H9 (cell line): ENCODE results near the gene FBN1. TPM values are rescaled to one million over a fixed set of nuclear protein-coding genes. Genes with fewer than 3 reads are reported as not detected.

Experiments used
- DNase-seq: peaks from one replicate; pipeline ENCODE4 v3.0.0-alpha.2; 2017
- H2AFZ ChIP-seq: one replicate; pipeline ENCODE4 v1.6.1; 2013; ENCODE audit warnings: mild to moderate bottlenecking, low read length, control low read depth, moderate library complexity
- H2AK5ac ChIP-seq: 2 replicates; pipeline ENCODE4 v1.6.1; 2013; ENCODE audit warnings: low read length, control low read depth, mixed read lengths; ENCODE audit not compliant: insufficient read length
- H2BK120ac ChIP-seq: one replicate; pipeline ENCODE4 v1.6.1; 2013; ENCODE audit warnings: low read depth, mild to moderate bottlenecking, low read length, control low read depth, inconsistent platforms; ENCODE audit not compliant: poor library complexity, severe bottlenecking
- H2BK12ac ChIP-seq: 2 replicates; pipeline ENCODE4 v1.6.1; 2013; ENCODE audit warnings: low read length, control low read depth, mixed read lengths, low read depth; ENCODE audit not compliant: insufficient read length
- H2BK15ac ChIP-seq: 2 replicates; pipeline ENCODE4 v1.6.1; 2013; ENCODE audit warnings: low read depth, low read length, control low read depth
- H2BK20ac ChIP-seq: one replicate; pipeline ENCODE4 v1.6.1; 2013; ENCODE audit warnings: low read depth, mild to moderate bottlenecking, low read length, control low read depth, inconsistent platforms; ENCODE audit not compliant: poor library complexity, severe bottlenecking
- H2BK5ac ChIP-seq: 2 replicates; pipeline ENCODE4 v1.6.1; 2013; ENCODE audit warnings: low read length, control low read depth, mixed read lengths; ENCODE audit not compliant: insufficient read length
- H3K14ac ChIP-seq: 2 replicates; pipeline ENCODE4 v1.6.1; 2013; ENCODE audit warnings: low read length, control low read depth; ENCODE audit not compliant: insufficient read depth
- H3K18ac ChIP-seq: 2 replicates; pipeline ENCODE4 v1.6.1; 2013; ENCODE audit warnings: low read depth, mild to moderate bottlenecking, mixed read lengths, low read length, control low read depth; ENCODE audit not compliant: insufficient read length
- H3K23ac ChIP-seq: 2 replicates; pipeline ENCODE4 v1.6.1; 2013; ENCODE audit warnings: low read length, control low read depth, mixed read lengths, low read depth; ENCODE audit not compliant: insufficient read length
- H3K23me2 ChIP-seq: 2 replicates; pipeline ENCODE4 v1.6.1; 2013; ENCODE audit warnings: low read depth, mild to moderate bottlenecking, mixed read lengths, low read length, control low read depth; ENCODE audit not compliant: insufficient read length, poor library complexity, severe bottlenecking
- H3K27ac ChIP-seq: 2 replicates; pipeline ENCODE4 v1.5.1; 2013; ENCODE audit warnings: low read length, control low read depth, mixed read lengths, low read depth; ENCODE audit not compliant: insufficient read length
- H3K27me3 ChIP-seq: 2 replicates; pipeline ENCODE4 v1.6.1; 2013; ENCODE audit warnings: low read length, control low read depth, inconsistent platforms; ENCODE audit not compliant: insufficient read depth
- H3K4ac ChIP-seq: 2 replicates; pipeline ENCODE4 v1.6.1; 2013; ENCODE audit warnings: low read depth, mild to moderate bottlenecking, control low read depth, inconsistent platforms, low read length, moderate library complexity
- H3K4me1 ChIP-seq: 2 replicates; pipeline ENCODE4 v1.6.1; 2013; ENCODE audit warnings: low read length, control low read depth, inconsistent platforms; ENCODE audit not compliant: insufficient read depth
- H3K4me2 ChIP-seq: 2 replicates; pipeline ENCODE4 v1.6.1; 2013; ENCODE audit warnings: low read length, control low read depth, mixed read lengths; ENCODE audit not compliant: insufficient read length, insufficient read depth
- H3K56ac ChIP-seq: 2 replicates; pipeline ENCODE4 v1.6.1; 2013; ENCODE audit warnings: low read depth, mild to moderate bottlenecking, mixed read lengths, low read length, control low read depth; ENCODE audit not compliant: insufficient read length
- H3K79me1 ChIP-seq: 2 replicates; pipeline ENCODE4 v1.6.1; 2013; ENCODE audit warnings: low read depth, mild to moderate bottlenecking, moderate library complexity, low read length, control low read depth, inconsistent platforms; ENCODE audit not compliant: insufficient read depth, poor library complexity, severe bottlenecking
- H3K79me2 ChIP-seq: 2 replicates; pipeline ENCODE4 v1.6.1; 2013; ENCODE audit warnings: low read length, control low read depth, inconsistent platforms; ENCODE audit not compliant: insufficient read depth
- H3K9ac ChIP-seq: 2 replicates; pipeline ENCODE4 v1.6.1; 2013; ENCODE audit warnings: low read length, control low read depth, mixed read lengths; ENCODE audit not compliant: insufficient read length; ENCODE audit errors: extremely low read depth
- H3K9me3 ChIP-seq: one replicate; pipeline ENCODE4 v1.6.1; 2013; ENCODE audit warnings: low read depth, low read length, inconsistent platforms; ENCODE audit not compliant: control insufficient read depth
- H3T11ph ChIP-seq: one replicate; pipeline ENCODE4 v1.6.1; 2013; ENCODE audit warnings: mild to moderate bottlenecking, low read length, control low read depth, inconsistent platforms
- H4K20me1 ChIP-seq: one replicate; pipeline ENCODE4 v1.6.1; 2013; ENCODE audit not compliant: control insufficient read depth, insufficient read length, insufficient read depth
- H4K5ac ChIP-seq: 2 replicates; pipeline ENCODE4 v1.6.1; 2013; ENCODE audit warnings: low read depth, mild to moderate bottlenecking, mixed read lengths, low read length, control low read depth; ENCODE audit not compliant: insufficient read length
- H4K8ac ChIP-seq: replicated peaks from 2 replicates; pipeline ENCODE4 v1.6.1; 2013; ENCODE audit warnings: low read length, control low read depth, mixed read lengths, low read depth; ENCODE audit not compliant: insufficient read length
- H4K91ac ChIP-seq: 2 replicates; pipeline ENCODE4 v1.6.1; 2013; ENCODE audit warnings: low read depth, mild to moderate bottlenecking, moderate library complexity, mixed read lengths, low read length, control low read depth; ENCODE audit not compliant: insufficient read length
- H3K27ac Mint-ChIP-seq, 3 experiments: 2 replicates in 2 of 3; 3 replicates in 1 of 3; pipeline ENCODE4 v1.8.0; 2020 to 2021; ENCODE audit warnings: mixed read lengths in 3 of 3, mild to moderate bottlenecking in 1 of 3, moderate library complexity in 1 of 3
- H3K27me3 Mint-ChIP-seq: 2 replicates; pipeline ENCODE4 v1.8.0; 2021; ENCODE audit warnings: low read depth, mild to moderate bottlenecking, moderate library complexity, mixed read lengths
- H3K36me3 Mint-ChIP-seq, 3 experiments: 2 replicates in 2 of 3; 3 replicates in 1 of 3; pipeline ENCODE4 v1.8.0; 2020 to 2021; ENCODE audit warnings: low read depth in 3 of 3, mixed read lengths in 3 of 3; ENCODE audit not compliant: insufficient read depth in 1 of 3
- H3K4me1 Mint-ChIP-seq, 2 experiments: 2 replicates each; pipeline ENCODE4 v1.8.0; 2020; ENCODE audit warnings: mixed read lengths in 2 of 2
- H3K4me3 Mint-ChIP-seq, 2 experiments: 2 replicates in 1 of 2; 3 replicates in 1 of 2; pipeline ENCODE4 v1.8.0; 2020 to 2021; ENCODE audit warnings: mild to moderate bottlenecking in 2 of 2, mixed read lengths in 2 of 2, moderate library complexity in 1 of 2
- H3K9me3 Mint-ChIP-seq, 2 experiments: 2 replicates in 1 of 2; 3 replicates in 1 of 2; pipeline ENCODE4 v1.8.0; 2020; ENCODE audit warnings: mild to moderate bottlenecking in 2 of 2, mixed read lengths in 2 of 2, moderate library complexity in 1 of 2
- WGBS: extraction: QIAGEN DNeasy Blood & Tissue Kit; methylation state at CpG from one replicate; pipeline ENCODE4 v1.1.7; 2013; ENCODE audit warnings: missing lambda C conversion rate, low lambda C conversion rate, mixed read lengths; ENCODE audit not compliant: insufficient read length; ENCODE audit errors: extremely low coverage; 5-methylcytosine and 5-hydroxymethylcytosine counted together
- total RNA-seq: library from RNA; stranded (reverse); gene quantifications from 2 replicates; pipeline ENCODE4 v1.2.1, GENCODE V29; 2021
- TF ChIP-seq, protein P1 (sequence below): fragments of 200-600 bp; sonication (generic); conservative IDR thresholded peaks from 3 replicates; pipeline ENCODE4 v1.8.0; 2021; ENCODE audit warnings: antibody characterized with exemption, mild to moderate bottlenecking

The FBN1 gene
- total RNA-seq, 1 experiment from 2014 or later, result 3.6 TPM

DNA sequence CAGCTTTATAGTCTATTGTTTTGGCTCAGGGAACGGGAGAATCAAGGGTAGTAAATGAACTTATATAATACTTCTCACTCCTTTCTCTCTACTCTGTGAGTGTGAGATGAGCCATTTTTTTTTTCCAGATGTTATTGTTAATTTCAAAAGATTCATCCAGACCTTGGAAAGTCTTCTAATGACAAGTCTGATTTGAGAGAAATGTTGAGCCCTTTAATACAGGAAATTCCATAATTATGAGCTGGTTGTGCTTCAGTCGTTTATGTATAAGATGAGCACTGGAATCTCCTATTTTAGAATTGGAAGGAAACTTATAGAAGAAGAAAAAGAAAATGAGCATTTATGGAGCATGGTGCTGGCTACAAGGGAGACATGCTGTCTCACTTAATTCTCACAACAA is 92.0 kb downstream of the FBN1 start:
- Histone ChIP-seq H2AK5ac (no peak overlapping the region), H2BK5ac (no peak overlapping the region), H3K9ac (no peak overlapping the region), H3K4me1 (no peaks in the 10 kb centered on the region), H4K8ac (no peak overlapping the region), H3K79me2 (no peaks in the 10 kb centered on the region), H3K18ac (no peak overlapping the region), H2BK15ac (no peak overlapping the region), H2BK20ac (no peak overlapping the region), H3K23me2 (no peaks in the 10 kb centered on the region), H3K4ac (no peak overlapping the region), H2AFZ (no peak overlapping the region), H3K56ac (no peak overlapping the region), H3K79me1 (no peaks in the 10 kb centered on the region), H3K9me3 (no peaks in the 10 kb centered on the region), H3K27ac (no peak overlapping the region), H3K14ac (no peak overlapping the region), H4K91ac (no peak overlapping the region), H4K5ac (no peak overlapping the region), H3K23ac (no peak overlapping the region), H4K20me1 (no peaks in the 10 kb centered on the region), H3T11ph (no peak overlapping the region), H3K27me3 (no peaks in the 10 kb centered on the region), H3K4me2 (no peak overlapping the region), H2BK12ac (no peak overlapping the region), H2BK120ac (no peak overlapping the region)
- H3K4me1 Mint-ChIP-seq, result peaks cover 0 to 2% of the 10 kb centered on the region in 2 experiments; a peak in 2 of 4 replicates
- no CpG with 5 or more reads among the region's 2 CpGs for WGBS
- H3K27me3 Mint-ChIP-seq, result no peaks in the 10 kb centered on the region
- no peaks in the 10 kb centered on the region for H3K36me3 Mint-ChIP-seq
- DNase-seq, result no peak
- H3K4me3 Mint-ChIP-seq, result no peak overlapping the region
- TF ChIP-seq, protein P1, sequence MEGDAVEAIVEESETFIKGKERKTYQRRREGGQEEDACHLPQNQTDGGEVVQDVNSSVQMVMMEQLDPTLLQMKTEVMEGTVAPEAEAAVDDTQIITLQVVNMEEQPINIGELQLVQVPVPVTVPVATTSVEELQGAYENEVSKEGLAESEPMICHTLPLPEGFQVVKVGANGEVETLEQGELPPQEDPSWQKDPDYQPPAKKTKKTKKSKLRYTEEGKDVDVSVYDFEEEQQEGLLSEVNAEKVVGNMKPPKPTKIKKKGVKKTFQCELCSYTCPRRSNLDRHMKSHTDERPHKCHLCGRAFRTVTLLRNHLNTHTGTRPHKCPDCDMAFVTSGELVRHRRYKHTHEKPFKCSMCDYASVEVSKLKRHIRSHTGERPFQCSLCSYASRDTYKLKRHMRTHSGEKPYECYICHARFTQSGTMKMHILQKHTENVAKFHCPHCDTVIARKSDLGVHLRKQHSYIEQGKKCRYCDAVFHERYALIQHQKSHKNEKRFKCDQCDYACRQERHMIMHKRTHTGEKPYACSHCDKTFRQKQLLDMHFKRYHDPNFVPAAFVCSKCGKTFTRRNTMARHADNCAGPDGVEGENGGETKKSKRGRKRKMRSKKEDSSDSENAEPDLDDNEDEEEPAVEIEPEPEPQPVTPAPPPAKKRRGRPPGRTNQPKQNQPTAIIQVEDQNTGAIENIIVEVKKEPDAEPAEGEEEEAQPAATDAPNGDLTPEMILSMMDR, result no peak
- H3K27ac Mint-ChIP-seq, result no peak overlapping the region
- H3K9me3 Mint-ChIP-seq, result no peaks in the 10 kb centered on the region
